Activated CD4-positive, alpha-beta memory T cell treated with anti-CD3 and anti-CD28 coated beads, Interleukin-2, amount 10 ng/mL, durations not matched to agents 7 days and 5 days (primary cell): ENCODE data around the gene NLE1. TPM values are rescaled to one million over a fixed set of nuclear protein-coding genes. Genes with fewer than 3 reads are reported as not detected.

ENCODE experiments used
- CTCF ChIA-PET: fragments of 350-600 bp; sonication (Branson Sonifier 250); formaldehyde crosslinking; loops from one replicate; lab custom pipeline; 2021; ENCODE audit warnings: antibody characterized with exemption, inconsistent platforms; lab: Charles Lee
- POLR2A ChIA-PET: fragments of 350-600 bp; sonication (Branson Sonifier 250); formaldehyde crosslinking; loops from one replicate; lab custom pipeline; 2021; ENCODE audit warnings: antibody characterized with exemption; lab: Charles Lee
- DNase-seq: peaks from one replicate; pipeline ENCODE4 v3.0.0-alpha.2; 2020
- H3K27ac Mint-ChIP-seq: one replicate; pipeline ENCODE4 v1.8.0; 2021; ENCODE audit warnings: mild to moderate bottlenecking, mixed read lengths
- H3K27me3 Mint-ChIP-seq: one replicate; pipeline ENCODE4 v1.8.0; 2021; ENCODE audit warnings: mixed read lengths
- H3K36me3 Mint-ChIP-seq: one replicate; pipeline ENCODE4 v1.8.0; 2021; ENCODE audit warnings: low read depth, mixed read lengths
- H3K4me1 Mint-ChIP-seq: one replicate; pipeline ENCODE4 v1.8.0; 2021; ENCODE audit warnings: mixed read lengths
- H3K4me3 Mint-ChIP-seq: one replicate; pipeline ENCODE4 v1.8.0; 2021; ENCODE audit warnings: mild to moderate bottlenecking, mixed read lengths
- H3K9me3 Mint-ChIP-seq: one replicate; pipeline ENCODE4 v1.8.0; 2021; ENCODE audit warnings: mixed read lengths
- total RNA-seq, 2 experiments: library from RNA; stranded (reverse); gene quantifications; one replicate each; pipeline ENCODE4 v1.2.3, GENCODE V29; 2021

The NLE1 gene
- total RNA-seq, 2 experiments from 2014 or later = 13.4 to 14.0 TPM

- Mint-ChIP-seq H3K9me3 (no peaks in the 10 kb centered on the region), H3K4me3 (no peak overlapping the region), H3K27me3 (no peaks in the 10 kb centered on the region), H3K4me1 (peaks cover 23% of the 10 kb centered on the region), H3K36me3 (no peaks in the 10 kb centered on the region), H3K27ac (no peak overlapping the region)
- CTCF ChIA-PET = no interaction called here
- no peak for DNase-seq
- POLR2A ChIA-PET = interaction anchor here (0.6 to 5.6 kb wide), 2 partner anchors 69 to 97 kb away, joined by 3 to 83 read pairs; partner anchors contain the start of gene SLFN5
Observed at GRCh38 chr17:35144840-35145239, 2.7 kb upstream of the NLE1 start.

DNA sequence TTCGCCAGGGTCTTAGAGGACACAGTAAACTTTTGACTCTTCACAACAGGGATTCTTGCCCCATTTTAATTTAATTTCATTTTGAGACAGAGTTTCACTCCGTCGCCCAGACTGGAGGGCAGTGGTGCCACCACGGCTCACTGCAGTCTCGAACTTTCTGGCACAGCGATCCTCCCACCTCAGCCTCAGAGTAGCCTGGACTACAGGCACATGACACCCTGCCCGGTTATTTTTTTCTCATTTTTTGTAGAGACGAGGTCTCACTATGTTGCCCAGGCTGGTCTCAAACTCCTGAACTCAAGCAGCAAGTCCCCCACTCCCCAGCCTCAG lies 329 bp upstream of the NLE1 start:
- H3K9me3 Mint-ChIP-seq = no peaks in the 10 kb centered on the region
- H3K27me3 Mint-ChIP-seq = no peaks in the 10 kb centered on the region
- H3K4me1 Mint-ChIP-seq = peaks cover 30% of the 10 kb centered on the region
- ChIA-PET POLR2A (interaction anchor here (0.8 to 5.6 kb wide), 9 partner anchors 11 to 437 kb away, joined by 3 to 83 read pairs (median 10); partner anchors contain the start of genes CCT6B, SLFN12L, SLFN5 and ZNF830), CTCF (interaction anchor here (0.9 to 1.5 kb wide), 2 partner anchors 18 to 389 kb away, joined by 4 to 5 read pairs; no protein-coding TSS in a partner anchor)
- peak overlapping the region; percentile 65 for H3K27ac Mint-ChIP-seq
- H3K4me3 Mint-ChIP-seq = peak overlapping the region; percentile 77
- H3K36me3 Mint-ChIP-seq = peaks cover 14% of the 10 kb centered on the region
- DNase-seq = no peak

- Mint-ChIP-seq H3K27me3 (no peaks in the 10 kb centered on the region), H3K4me3 (no peak overlapping the region), H3K4me1 (peaks cover 24% of the 10 kb centered on the region), H3K9me3 (no peaks in the 10 kb centered on the region), H3K27ac (no peak overlapping the region), H3K36me3 (peaks cover 49% of the 10 kb centered on the region)
- ChIA-PET CTCF (interaction anchor here (0.8 kb wide), 1 partner anchor 20 kb away, joined by 3 read pairs; no protein-coding TSS in a partner anchor), POLR2A (interaction anchor here (1.6 kb wide), 1 partner anchor 11 kb away, joined by 5 read pairs; no protein-coding TSS in a partner anchor)
- DNase-seq = no peak
Observed at GRCh38 chr17:35138218-35138617, 3.9 kb downstream of the NLE1 start.

DNA sequence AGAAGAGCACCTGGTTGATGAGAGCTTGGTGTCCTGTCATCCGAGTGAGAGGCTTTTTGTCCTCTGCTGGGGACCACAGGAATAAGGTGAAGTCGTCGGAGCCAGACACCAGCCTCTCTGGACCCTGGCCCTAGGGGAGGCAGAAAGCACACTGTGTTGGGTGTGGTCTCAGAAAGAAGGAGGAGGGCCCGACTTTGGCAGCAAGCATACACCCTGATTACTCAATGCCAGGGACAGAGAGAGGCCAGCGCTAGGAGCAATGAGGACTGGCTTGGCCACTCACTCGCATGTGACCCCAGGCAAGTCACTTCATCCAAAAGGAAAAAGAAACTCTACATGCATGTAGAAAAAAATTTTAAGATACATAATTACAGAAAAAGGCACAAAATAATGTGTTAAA lies 6.8 kb downstream of the NLE1 start:
- Mint-ChIP-seq H3K36me3 (peaks cover 52% of the 10 kb centered on the region), H3K4me3 (no peak overlapping the region), H3K9me3 (no peaks in the 10 kb centered on the region), H3K27me3 (no peaks in the 10 kb centered on the region), H3K27ac (no peak overlapping the region), H3K4me1 (peaks cover 9% of the 10 kb centered on the region)
- POLR2A ChIA-PET = no interaction called here
- CTCF ChIA-PET = interaction anchor here (1.5 kb wide), 1 partner anchor 15 kb away, joined by 4 read pairs; no protein-coding TSS in a partner anchor
- no peak for DNase-seq

GRCh38 chr17:35132816-35133550 lies 9.1 kb downstream of the NLE1 start:
- H3K27me3 Mint-ChIP-seq = no peaks in the 10 kb centered on the region
- no peaks in the 10 kb centered on the region for H3K4me1 Mint-ChIP-seq
- no peak overlapping the region for H3K27ac Mint-ChIP-seq
- DNase-seq = no peak
- H3K4me3 Mint-ChIP-seq = no peak overlapping the region
- CTCF ChIA-PET = no interaction called here
- POLR2A ChIA-PET = no interaction called here
- H3K9me3 Mint-ChIP-seq = no peaks in the 10 kb centered on the region
- H3K36me3 Mint-ChIP-seq = peaks cover 43% of the 10 kb centered on the region

GRCh38 chr17:35132099-35132498 lies 10.0 kb downstream of the NLE1 start:
- Mint-ChIP-seq H3K4me3 (no peak overlapping the region), H3K36me3 (peaks cover 37% of the 10 kb centered on the region), H3K4me1 (no peaks in the 10 kb centered on the region), H3K27me3 (no peaks in the 10 kb centered on the region), H3K27ac (no peak overlapping the region), H3K9me3 (no peaks in the 10 kb centered on the region)
- no peak for DNase-seq
- CTCF ChIA-PET = no interaction called here
- POLR2A ChIA-PET = interaction anchor here (2.3 kb wide), 1 partner anchor 9 kb away, joined by 14 read pairs; the partner anchor contains the start of gene NLE1

DNA sequence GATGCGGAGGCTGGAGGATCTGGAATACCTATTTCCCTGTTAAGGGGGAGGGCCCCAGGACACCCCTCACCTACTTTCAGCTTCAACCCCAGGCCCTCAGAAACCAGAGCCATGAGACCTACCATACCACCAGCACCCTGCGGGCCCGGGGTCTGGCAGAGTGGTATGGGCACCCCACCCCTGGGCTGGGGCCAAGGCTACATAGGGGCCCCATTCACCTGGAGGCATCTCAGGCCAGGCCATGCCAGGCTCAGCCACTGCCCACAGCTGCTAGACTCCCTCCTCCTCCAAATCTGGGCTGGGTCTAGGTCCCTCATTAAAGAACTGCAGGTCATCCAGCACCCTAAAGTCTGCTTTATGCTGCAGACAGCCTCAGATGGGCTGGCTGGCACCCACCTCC lies 11.7 kb downstream of the NLE1 start:
- ChIA-PET POLR2A (interaction anchor here (1.0 to 2.3 kb wide), 3 partner anchors 9 to 83 kb away, joined by 3 to 14 read pairs (median 3); partner anchors contain the start of gene NLE1), CTCF (interaction anchor here (0.9 to 1.4 kb wide), 3 partner anchors 11 to 13 kb away, joined by 3 to 5 read pairs (median 5); partner anchors contain the start of gene RAD51D)
- no peak for DNase-seq
- Mint-ChIP-seq H3K36me3 (peaks cover 23% of the 10 kb centered on the region), H3K4me3 (no peak overlapping the region), H3K27me3 (no peaks in the 10 kb centered on the region), H3K9me3 (no peaks in the 10 kb centered on the region), H3K4me1 (no peaks in the 10 kb centered on the region), H3K27ac (no peak overlapping the region)

GRCh38 chr17:35129973-35130351 lies 12.1 kb downstream of the NLE1 start:
- Mint-ChIP-seq H3K4me1 (no peaks in the 10 kb centered on the region), H3K4me3 (no peak overlapping the region), H3K27ac (no peak overlapping the region), H3K9me3 (no peaks in the 10 kb centered on the region), H3K27me3 (no peaks in the 10 kb centered on the region), H3K36me3 (peaks cover 18% of the 10 kb centered on the region)
- CTCF ChIA-PET = no interaction called here
- DNase-seq = no peak
- POLR2A ChIA-PET = interaction anchor here (0.8 to 1.3 kb wide), 5 partner anchors 9 to 108 kb away, joined by 3 read pairs; no protein-coding TSS in a partner anchor

GRCh38 chr17:35129154-35129972 lies 12.7 kb downstream of the NLE1 start:
- ChIA-PET CTCF (interaction anchor here (0.9 kb wide), 2 partner anchors 9 to 10 kb away, joined by 3 to 5 read pairs; no protein-coding TSS in a partner anchor), POLR2A (interaction anchor here (0.8 to 1.3 kb wide), 4 partner anchors 10 to 108 kb away, joined by 3 read pairs; no protein-coding TSS in a partner anchor)
- no peaks in the 10 kb centered on the region for H3K27me3 Mint-ChIP-seq
- no peak overlapping the region for H3K4me3 Mint-ChIP-seq
- H3K4me1 Mint-ChIP-seq = no peaks in the 10 kb centered on the region
- no peak overlapping the region for H3K27ac Mint-ChIP-seq
- DNase-seq = no peak
- no peaks in the 10 kb centered on the region for H3K9me3 Mint-ChIP-seq
- H3K36me3 Mint-ChIP-seq = peaks cover 14% of the 10 kb centered on the region

GRCh38 chr17:35127751-35128514 lies 14.2 kb downstream of the NLE1 start:
- Mint-ChIP-seq H3K27me3 (no peaks in the 10 kb centered on the region), H3K4me1 (no peaks in the 10 kb centered on the region), H3K4me3 (no peak overlapping the region), H3K27ac (no peak overlapping the region), H3K36me3 (peaks cover 5% of the 10 kb centered on the region), H3K9me3 (no peaks in the 10 kb centered on the region)
- ChIA-PET POLR2A (interaction anchor here (0.7 to 1.7 kb wide), 4 partner anchors 8 to 21 kb away, joined by 3 to 5 read pairs (median 4); partner anchors contain the start of gene RAD51D), CTCF (interaction anchor here (0.6 to 0.9 kb wide), 3 partner anchors 8 to 487 kb away, joined by 3 to 5 read pairs (median 3); no protein-coding TSS in a partner anchor)
- DNase-seq = no peak

GRCh38 chr17:35121315-35121714 lies 20.8 kb downstream of the NLE1 start, which contains the start of gene FNDC8:
TSS of gene FNDC8 (plus strand) at chr17:35121615. CDS start at chr17:35121694, 79 bp downstream.
- Mint-ChIP-seq H3K27ac (no peak within 1 kb of the TSS), H3K9me3 (no peaks in the 10 kb centered on the region), H3K4me3 (no peak within 1 kb of the TSS), H3K36me3 (peaks cover 13% of the 10 kb centered on the region), H3K27me3 (no peaks in the 10 kb centered on the region), H3K4me1 (peaks cover 29% of the 10 kb centered on the region)
- ChIA-PET POLR2A (interaction anchor here (0.9 to 2.2 kb wide), 2 partner anchors 10 to 579 kb away, joined by 3 to 9 read pairs; no protein-coding TSS in a partner anchor), CTCF (interaction anchor here (1.0 to 5.2 kb wide), 3 partner anchors 57 to 126 kb away, joined by 3 to 123 read pairs (median 17); partner anchors contain the start of gene RFFL)
- no peak for DNase-seq
